Urothelium cell line (cell line): ENCODE measurements around the gene NEURL3.

Source experiments
- DNase-seq: peaks from one replicate; pipeline ENCODE4 v3.0.0; 2011; ENCODE audit warnings: low spot score, mixed read lengths
- FAIRE-seq: peaks from 2 replicates; lab custom pipeline; 2011; peaks lifted over from hg19 to GRCh38; lab: Jason Lieb, UNC

The NEURL3 gene

GRCh38 chr2:96528006-96528699 lies 23.0 kb upstream of the NEURL3 start:
- DNase-seq, result no peak
- FAIRE-seq, result no peak

- FAIRE-seq, result no peak
- DNase-seq, result no peak
Observed at GRCh38 chr2:96527286-96528005, 22.3 kb upstream of the NEURL3 start.

- DNase-seq, result no peak
- no peak for FAIRE-seq
Observed at GRCh38 chr2:96526615-96527285, 21.6 kb upstream of the NEURL3 start.

GRCh38 chr2:96526101-96526591 lies 21.0 kb upstream of the NEURL3 start:
- DNase-seq (no peak), FAIRE-seq (no peak)

GRCh38 chr2:96525211-96525507 lies 20.0 kb upstream of the NEURL3 start:
- no peak for FAIRE-seq
- no peak for DNase-seq

- DNase-seq (no peak), FAIRE-seq (no peak)
Observed at GRCh38 chr2:96524482-96525210, 19.5 kb upstream of the NEURL3 start.

GRCh38 chr2:96523659-96524481 lies 18.7 kb upstream of the NEURL3 start:
- DNase-seq (no peak), FAIRE-seq (no peak)

- DNase-seq (no peak), FAIRE-seq (no peak)
Observed at GRCh38 chr2:96522304-96523203, 17.4 kb upstream of the NEURL3 start.

- DNase-seq (no peak), FAIRE-seq (no peak)
Observed at GRCh38 chr2:96521219-96521618, 16.1 kb upstream of the NEURL3 start.

- FAIRE-seq (peak; percentile 5), DNase-seq (no peak)
Observed at GRCh38 chr2:96520697-96521096, 15.5 kb upstream of the NEURL3 start.

GRCh38 chr2:96520231-96520630 lies 15.1 kb upstream of the NEURL3 start:
- no peak for DNase-seq
- no peak for FAIRE-seq

- DNase-seq (no peak), FAIRE-seq (no peak)
Observed at GRCh38 chr2:96517079-96517478, 11.9 kb upstream of the NEURL3 start.

- DNase-seq (peak; percentile 63), FAIRE-seq (no peak)
Observed at GRCh38 chr2:96514521-96514920, 9.4 kb upstream of the NEURL3 start.

- DNase-seq (no peak), FAIRE-seq (no peak)
Observed at GRCh38 chr2:96512341-96512740, 7.2 kb upstream of the NEURL3 start.

GRCh38 chr2:96511851-96512250 lies 6.7 kb upstream of the NEURL3 start:
- DNase-seq (no peak), FAIRE-seq (no peak)

- no peak for DNase-seq
- FAIRE-seq, result no peak
Observed at GRCh38 chr2:96510931-96511595, 5.9 kb upstream of the NEURL3 start.

GRCh38 chr2:96509847-96510230 lies 4.7 kb upstream of the NEURL3 start:
- DNase-seq, result no peak
- FAIRE-seq, result no peak

- peak; percentile 99 for FAIRE-seq
Observed at GRCh38 chr2:96509114-96509846, 4.1 kb upstream of the NEURL3 start.

More at GRCh38 chr2:96509114-96509846, 4.1 kb upstream of the NEURL3 start:
- DNase-seq, result peak; percentile 94
